ENCODE results near the gene STAT5B. TPM values are rescaled to one million over a fixed set of nuclear protein-coding genes. Genes with fewer than 3 reads are reported as not detected.
A peak's percentile ranks its signal among the peaks of the same experiment; 100 is the strongest.

Gene STAT5B
- polyA plus RNA-seq, 4 donors: 13.4 to 53.6 (median 20.1) TPM

- WGBS, 3 donors: 69 to 93% (median 84%) methylated on average over 7 of the region's 7 CpGs
- no peak overlapping the region for H3K4me3 ChIP-seq (ENCODE audit: low read depth in 1 of 3, low read length in 3 of 3)
- no peak for FAIRE-seq
- peaks cover 0 to 18% (median 0%) of the 10 kb centered on the region in 3 donors for H3K27me3 ChIP-seq (ENCODE audit: control insufficient read depth in 3 of 3, insufficient read depth in 3 of 3, low read length in 3 of 3)
- peaks cover 0 to 39% (median 11%) of the 10 kb centered on the region in 3 donors for H3K4me1 ChIP-seq (ENCODE audit: control insufficient read depth in 3 of 3, insufficient read depth in 2 of 3, low read depth in 1 of 3, low read length in 2 of 3)
- DNase-seq: no peak
- no peaks in the 10 kb centered on the region for H3K9me3 ChIP-seq (ENCODE audit: control insufficient read depth in 2 of 2, insufficient read depth in 1 of 2, low read depth in 1 of 2, low read length in 1 of 2)
- H3K27ac ChIP-seq (ENCODE audit: low read depth in 1 of 3, low read length in 2 of 3): no peak overlapping the region
- peaks cover 0 to 7% (median 0%) of the 10 kb centered on the region in 3 donors for H3K36me3 ChIP-seq (ENCODE audit: control insufficient read depth in 3 of 3, insufficient read depth in 2 of 3, low read depth in 1 of 3, low read length in 3 of 3)
Measured at GRCh38 chr17:42185621-42185930, 90.6 kb downstream of the STAT5B start.

- H3K4me3 ChIP-seq (ENCODE audit: low read depth in 1 of 3, low read length in 3 of 3): peak within 1 kb of the TSS in 2 of 3 donors; percentile 26 to 33
- peak in 1 of 2 donors; percentile 69 for DNase-seq
- no peak for FAIRE-seq
- WGBS, 3 donors: 57 to 73% (median 64%) methylated on average over 11 of the region's 11 CpGs
- peaks cover 0 to 3% (median 0%) of the 10 kb centered on the region in 3 donors for H3K36me3 ChIP-seq (ENCODE audit: control insufficient read depth in 3 of 3, insufficient read depth in 2 of 3, low read depth in 1 of 3, low read length in 3 of 3)
- peak within 1 kb of the TSS; percentile 9 to 39 (median 21) for H3K27ac ChIP-seq (ENCODE audit: low read depth in 1 of 3, low read length in 2 of 3)
- peaks cover 0 to 24% (median 0%) of the 10 kb centered on the region in 3 donors for H3K27me3 ChIP-seq (ENCODE audit: control insufficient read depth in 3 of 3, insufficient read depth in 3 of 3, low read length in 3 of 3)
- no peaks in the 10 kb centered on the region for H3K9me3 ChIP-seq (ENCODE audit: control insufficient read depth in 2 of 2, insufficient read depth in 1 of 2, low read depth in 1 of 2, low read length in 1 of 2)
- H3K4me1 ChIP-seq (ENCODE audit: control insufficient read depth in 3 of 3, insufficient read depth in 2 of 3, low read depth in 1 of 3, low read length in 2 of 3): peaks cover 0 to 43% (median 11%) of the 10 kb centered on the region in 3 donors
Measured at GRCh38 chr17:42184713-42185620, 91.2 kb downstream of the STAT5B start, which contains the start of gene HCRT. Gene HCRT, minus strand, starts transcription at chr17:42185452. Its CDS starts 87 bp downstream, at chr17:42185365.

- H3K9me3 ChIP-seq (ENCODE audit: control insufficient read depth in 2 of 2, insufficient read depth in 1 of 2, low read depth in 1 of 2, low read length in 1 of 2): no peaks in the 10 kb centered on the region
- peak overlapping the region; percentile 33 to 73 (median 57) for H3K4me3 ChIP-seq (ENCODE audit: low read depth in 1 of 3, low read length in 3 of 3)
- DNase-seq (peak; percentile 74 to 93), FAIRE-seq (no peak)
- H3K36me3 ChIP-seq (ENCODE audit: control insufficient read depth in 3 of 3, insufficient read depth in 2 of 3, low read depth in 1 of 3, low read length in 3 of 3): no peaks in the 10 kb centered on the region
- H3K27ac ChIP-seq (ENCODE audit: low read depth in 1 of 3, low read length in 2 of 3): peak overlapping the region; percentile 62 to 93 (median 77)
- WGBS, 3 donors: 2 to 4% (median 4%) methylated on average over 66 to 83 of the region's 83 CpGs
- H3K4me1 ChIP-seq (ENCODE audit: control insufficient read depth in 3 of 3, insufficient read depth in 2 of 3, low read depth in 1 of 3, low read length in 2 of 3): peaks cover 0 to 43% (median 11%) of the 10 kb centered on the region in 3 donors
- H3K27me3 ChIP-seq (ENCODE audit: control insufficient read depth in 3 of 3, insufficient read depth in 3 of 3, low read length in 3 of 3): peaks cover 0 to 33% (median 0%) of the 10 kb centered on the region in 3 donors
Measured at GRCh38 chr17:42183741-42184711, 92.2 kb downstream of the STAT5B start.

- Histone ChIP-seq H3K4me1 (ENCODE audit: control insufficient read depth in 3 of 3, insufficient read depth in 2 of 3, low read depth in 1 of 3, low read length in 2 of 3) (peaks cover 0 to 43% (median 11%) of the 10 kb centered on the region in 3 donors), H3K4me3 (ENCODE audit: low read depth in 1 of 3, low read length in 3 of 3) (peak overlapping the region in 2 of 3 donors; percentile 33 to 73), H3K36me3 (ENCODE audit: control insufficient read depth in 3 of 3, insufficient read depth in 2 of 3, low read depth in 1 of 3, low read length in 3 of 3) (no peaks in the 10 kb centered on the region), H3K27ac (ENCODE audit: low read depth in 1 of 3, low read length in 2 of 3) (peak overlapping the region; percentile 62 to 93 (median 77)), H3K9me3 (ENCODE audit: control insufficient read depth in 2 of 2, insufficient read depth in 1 of 2, low read depth in 1 of 2, low read length in 1 of 2) (no peaks in the 10 kb centered on the region), H3K27me3 (ENCODE audit: control insufficient read depth in 3 of 3, insufficient read depth in 3 of 3, low read length in 3 of 3) (peaks cover 0 to 37% (median 0%) of the 10 kb centered on the region in 3 donors)
- FAIRE-seq (no peak), DNase-seq (peak; percentile 76 to 82)
- 36 to 61% (median 50%) methylated on average over 9 of the region's 9 CpGs for WGBS, 3 donors
Measured at GRCh38 chr17:42182927-42183734, 93.1 kb downstream of the STAT5B start.

- Histone ChIP-seq H3K27me3 (ENCODE audit: control insufficient read depth in 3 of 3, insufficient read depth in 3 of 3, low read length in 3 of 3) (peaks cover 0 to 37% (median 0%) of the 10 kb centered on the region in 3 donors), H3K4me1 (ENCODE audit: control insufficient read depth in 3 of 3, insufficient read depth in 2 of 3, low read depth in 1 of 3, low read length in 2 of 3) (peaks cover 0 to 43% (median 11%) of the 10 kb centered on the region in 3 donors), H3K27ac (ENCODE audit: low read depth in 1 of 3, low read length in 2 of 3) (no peak overlapping the region), H3K36me3 (ENCODE audit: control insufficient read depth in 3 of 3, insufficient read depth in 2 of 3, low read depth in 1 of 3, low read length in 3 of 3) (no peaks in the 10 kb centered on the region), H3K9me3 (ENCODE audit: control insufficient read depth in 2 of 2, insufficient read depth in 1 of 2, low read depth in 1 of 2, low read length in 1 of 2) (no peaks in the 10 kb centered on the region), H3K4me3 (ENCODE audit: low read depth in 1 of 3, low read length in 3 of 3) (no peak overlapping the region)
- no peak for FAIRE-seq
- 81 to 92% (median 87%) methylated on average over 2 of the region's 2 CpGs for WGBS, 3 donors
- DNase-seq: no peak
Measured at GRCh38 chr17:42181851-42182207, 94.4 kb downstream of the STAT5B start.

GRCh38 chr17:42180922-42181850 lies 95.0 kb downstream of the STAT5B start, which contains the start of gene KCNH4:
Gene KCNH4, minus strand, starts transcription at chr17:42181142. Its CDS starts 197 bp downstream, at chr17:42180945.
- FAIRE-seq (no peak), DNase-seq (peak; percentile 69 to 80)
- Histone ChIP-seq H3K4me1 (ENCODE audit: control insufficient read depth in 3 of 3, insufficient read depth in 2 of 3, low read depth in 1 of 3, low read length in 2 of 3) (peaks cover 0 to 43% (median 11%) of the 10 kb centered on the region in 3 donors), H3K27me3 (ENCODE audit: control insufficient read depth in 3 of 3, insufficient read depth in 3 of 3, low read length in 3 of 3) (peaks cover 0 to 37% (median 0%) of the 10 kb centered on the region in 3 donors), H3K9me3 (ENCODE audit: control insufficient read depth in 2 of 2, insufficient read depth in 1 of 2, low read depth in 1 of 2, low read length in 1 of 2) (no peaks in the 10 kb centered on the region), H3K36me3 (ENCODE audit: control insufficient read depth in 3 of 3, insufficient read depth in 2 of 3, low read depth in 1 of 3, low read length in 3 of 3) (no peaks in the 10 kb centered on the region), H3K4me3 (ENCODE audit: low read depth in 1 of 3, low read length in 3 of 3) (peak within 1 kb of the TSS in 2 of 3 donors; percentile 22 to 46), H3K27ac (ENCODE audit: low read depth in 1 of 3, low read length in 2 of 3) (no peak within 1 kb of the TSS)
- WGBS, 3 donors: 4 to 6% (median 4%) methylated on average over 49 to 60 of the region's 60 CpGs

GRCh38 chr17:42180411-42180921 lies 95.7 kb downstream of the STAT5B start:
- Histone ChIP-seq H3K9me3 (ENCODE audit: control insufficient read depth in 2 of 2, insufficient read depth in 1 of 2, low read depth in 1 of 2, low read length in 1 of 2) (no peaks in the 10 kb centered on the region), H3K4me3 (ENCODE audit: low read depth in 1 of 3, low read length in 3 of 3) (peak overlapping the region in 1 of 3 donors; percentile 46), H3K36me3 (ENCODE audit: control insufficient read depth in 3 of 3, insufficient read depth in 2 of 3, low read depth in 1 of 3, low read length in 3 of 3) (no peaks in the 10 kb centered on the region), H3K4me1 (ENCODE audit: control insufficient read depth in 3 of 3, insufficient read depth in 2 of 3, low read depth in 1 of 3, low read length in 2 of 3) (peaks cover 0 to 42% (median 11%) of the 10 kb centered on the region in 3 donors), H3K27ac (ENCODE audit: low read depth in 1 of 3, low read length in 2 of 3) (no peak overlapping the region), H3K27me3 (ENCODE audit: control insufficient read depth in 3 of 3, insufficient read depth in 3 of 3, low read length in 3 of 3) (peaks cover 0 to 37% (median 0%) of the 10 kb centered on the region in 3 donors)
- FAIRE-seq (no peak), DNase-seq (no peak)
- 1 to 3% (median 3%) methylated on average over 28 to 33 of the region's 33 CpGs for WGBS, 3 donors

Measured in small intestine (tissue), 7 donors.